ENCODE results near the gene C5orf46.
"Not testable (repeated sequence)": the region's sequence is repeated elsewhere in the genome, so short reads cannot be mapped to it uniquely, and the experiment has no call there.

- TF ChIP-seq, protein P1, sequence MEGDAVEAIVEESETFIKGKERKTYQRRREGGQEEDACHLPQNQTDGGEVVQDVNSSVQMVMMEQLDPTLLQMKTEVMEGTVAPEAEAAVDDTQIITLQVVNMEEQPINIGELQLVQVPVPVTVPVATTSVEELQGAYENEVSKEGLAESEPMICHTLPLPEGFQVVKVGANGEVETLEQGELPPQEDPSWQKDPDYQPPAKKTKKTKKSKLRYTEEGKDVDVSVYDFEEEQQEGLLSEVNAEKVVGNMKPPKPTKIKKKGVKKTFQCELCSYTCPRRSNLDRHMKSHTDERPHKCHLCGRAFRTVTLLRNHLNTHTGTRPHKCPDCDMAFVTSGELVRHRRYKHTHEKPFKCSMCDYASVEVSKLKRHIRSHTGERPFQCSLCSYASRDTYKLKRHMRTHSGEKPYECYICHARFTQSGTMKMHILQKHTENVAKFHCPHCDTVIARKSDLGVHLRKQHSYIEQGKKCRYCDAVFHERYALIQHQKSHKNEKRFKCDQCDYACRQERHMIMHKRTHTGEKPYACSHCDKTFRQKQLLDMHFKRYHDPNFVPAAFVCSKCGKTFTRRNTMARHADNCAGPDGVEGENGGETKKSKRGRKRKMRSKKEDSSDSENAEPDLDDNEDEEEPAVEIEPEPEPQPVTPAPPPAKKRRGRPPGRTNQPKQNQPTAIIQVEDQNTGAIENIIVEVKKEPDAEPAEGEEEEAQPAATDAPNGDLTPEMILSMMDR (IDR thresholded peaks at IDR 0.05) = not testable (repeated sequence)
- TF ChIP-seq POLR2A (IDR thresholded peaks at IDR 0.05) = not testable (repeated sequence)
Observed at GRCh38 chr5:147872744-147873435, 33.4 kb downstream of the C5orf46 start.
